Measurements from ENCODE around the gene F13B. TPM values are rescaled to one million over a fixed set of nuclear protein-coding genes. Genes with fewer than 3 reads are reported as not detected.

Gene F13B, protein sequence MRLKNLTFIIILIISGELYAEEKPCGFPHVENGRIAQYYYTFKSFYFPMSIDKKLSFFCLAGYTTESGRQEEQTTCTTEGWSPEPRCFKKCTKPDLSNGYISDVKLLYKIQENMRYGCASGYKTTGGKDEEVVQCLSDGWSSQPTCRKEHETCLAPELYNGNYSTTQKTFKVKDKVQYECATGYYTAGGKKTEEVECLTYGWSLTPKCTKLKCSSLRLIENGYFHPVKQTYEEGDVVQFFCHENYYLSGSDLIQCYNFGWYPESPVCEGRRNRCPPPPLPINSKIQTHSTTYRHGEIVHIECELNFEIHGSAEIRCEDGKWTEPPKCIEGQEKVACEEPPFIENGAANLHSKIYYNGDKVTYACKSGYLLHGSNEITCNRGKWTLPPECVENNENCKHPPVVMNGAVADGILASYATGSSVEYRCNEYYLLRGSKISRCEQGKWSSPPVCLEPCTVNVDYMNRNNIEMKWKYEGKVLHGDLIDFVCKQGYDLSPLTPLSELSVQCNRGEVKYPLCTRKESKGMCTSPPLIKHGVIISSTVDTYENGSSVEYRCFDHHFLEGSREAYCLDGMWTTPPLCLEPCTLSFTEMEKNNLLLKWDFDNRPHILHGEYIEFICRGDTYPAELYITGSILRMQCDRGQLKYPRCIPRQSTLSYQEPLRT
- not detected for polyA plus RNA-seq (2012; ENCODE audit: insufficient read length, low read depth)

DNA sequence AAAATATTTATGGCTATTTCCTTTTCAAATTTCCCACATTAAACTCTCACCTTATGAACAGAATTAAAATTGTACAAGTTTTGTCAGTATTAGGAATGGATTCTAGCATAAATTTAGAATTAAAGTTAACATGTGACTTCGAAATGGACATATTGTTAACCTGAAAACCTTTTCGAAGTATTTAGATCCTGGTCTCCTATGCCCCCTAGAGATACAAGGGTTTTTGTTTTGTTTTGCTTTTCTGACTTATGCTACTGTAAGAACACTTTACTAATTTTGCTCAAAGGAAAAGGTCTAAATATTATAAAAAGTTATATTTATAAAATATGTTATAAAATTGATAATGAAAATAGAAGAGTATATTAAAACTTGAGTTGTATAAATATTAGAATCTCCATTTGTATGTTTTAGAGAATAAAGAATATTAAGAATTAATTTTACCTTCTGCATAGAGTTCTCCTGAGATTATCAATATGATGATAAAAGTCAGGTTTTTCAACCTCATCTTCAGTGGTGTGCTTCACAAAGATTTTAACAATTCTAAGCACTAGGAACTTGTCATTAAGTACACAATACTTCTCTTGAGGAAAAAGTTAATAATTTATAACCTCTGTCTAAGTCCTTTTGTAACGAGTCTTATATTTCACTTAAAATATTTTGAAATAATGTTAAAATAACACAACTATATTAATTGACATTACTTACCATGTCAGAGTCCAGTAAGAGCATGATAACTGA lies at the start of gene F13B:
Gene F13B (minus strand): TSS at position 542 of the 738 bp plus-strand sequence. CDS start 37 bp downstream, at position 505.
- TF ChIP-seq SIN3A (IDR thresholded peaks at IDR 0.05; ENCODE audit: borderline replicate concordance, insufficient read depth, low read length): no peak
- TF ChIP-seq FOXP2 (optimal IDR thresholded peaks at IDR 0.05; ENCODE audit: borderline replicate concordance, extremely low read depth, extremely low read length, insufficient read depth): no peak
- TF ChIP-seq POLR2AphosphoS5 (IDR thresholded peaks at IDR 0.05; ENCODE audit: low read depth, low read length): no peak
- TF ChIP-seq, protein P1, sequence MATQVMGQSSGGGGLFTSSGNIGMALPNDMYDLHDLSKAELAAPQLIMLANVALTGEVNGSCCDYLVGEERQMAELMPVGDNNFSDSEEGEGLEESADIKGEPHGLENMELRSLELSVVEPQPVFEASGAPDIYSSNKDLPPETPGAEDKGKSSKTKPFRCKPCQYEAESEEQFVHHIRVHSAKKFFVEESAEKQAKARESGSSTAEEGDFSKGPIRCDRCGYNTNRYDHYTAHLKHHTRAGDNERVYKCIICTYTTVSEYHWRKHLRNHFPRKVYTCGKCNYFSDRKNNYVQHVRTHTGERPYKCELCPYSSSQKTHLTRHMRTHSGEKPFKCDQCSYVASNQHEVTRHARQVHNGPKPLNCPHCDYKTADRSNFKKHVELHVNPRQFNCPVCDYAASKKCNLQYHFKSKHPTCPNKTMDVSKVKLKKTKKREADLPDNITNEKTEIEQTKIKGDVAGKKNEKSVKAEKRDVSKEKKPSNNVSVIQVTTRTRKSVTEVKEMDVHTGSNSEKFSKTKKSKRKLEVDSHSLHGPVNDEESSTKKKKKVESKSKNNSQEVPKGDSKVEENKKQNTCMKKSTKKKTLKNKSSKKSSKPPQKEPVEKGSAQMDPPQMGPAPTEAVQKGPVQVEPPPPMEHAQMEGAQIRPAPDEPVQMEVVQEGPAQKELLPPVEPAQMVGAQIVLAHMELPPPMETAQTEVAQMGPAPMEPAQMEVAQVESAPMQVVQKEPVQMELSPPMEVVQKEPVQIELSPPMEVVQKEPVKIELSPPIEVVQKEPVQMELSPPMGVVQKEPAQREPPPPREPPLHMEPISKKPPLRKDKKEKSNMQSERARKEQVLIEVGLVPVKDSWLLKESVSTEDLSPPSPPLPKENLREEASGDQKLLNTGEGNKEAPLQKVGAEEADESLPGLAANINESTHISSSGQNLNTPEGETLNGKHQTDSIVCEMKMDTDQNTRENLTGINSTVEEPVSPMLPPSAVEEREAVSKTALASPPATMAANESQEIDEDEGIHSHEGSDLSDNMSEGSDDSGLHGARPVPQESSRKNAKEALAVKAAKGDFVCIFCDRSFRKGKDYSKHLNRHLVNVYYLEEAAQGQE (IDR thresholded peaks at IDR 0.05; ENCODE audit: insufficient read depth in 1 of 2, low read depth in 2 of 2, low read length in 2 of 2): no peak
- TF ChIP-seq TAF1 (IDR thresholded peaks at IDR 0.05; ENCODE audit: borderline replicate concordance, insufficient read depth, low read length): no peak

DNA sequence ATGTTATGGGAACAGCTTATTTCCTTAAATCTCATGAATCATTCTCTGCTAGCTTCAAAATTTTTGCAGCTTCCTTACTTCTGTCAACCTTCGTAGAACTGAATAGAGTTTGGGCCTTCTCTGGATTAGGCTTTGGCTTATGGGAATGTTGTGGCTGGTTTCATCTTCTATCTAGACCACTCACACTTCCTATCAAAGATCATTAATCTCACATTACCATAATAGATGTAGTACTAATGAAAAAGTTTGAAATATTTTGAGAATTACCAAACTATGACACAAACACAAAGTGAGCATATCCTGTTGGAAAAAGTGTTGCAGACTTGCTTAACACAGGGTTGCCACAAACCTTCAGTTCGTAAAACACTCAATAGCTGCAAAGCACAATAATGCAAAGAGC lies 49.1 kb upstream of the F13B start:
- TF ChIP-seq POLR2AphosphoS5 (IDR thresholded peaks at IDR 0.05; ENCODE audit: low read depth, low read length): no peak
- TF ChIP-seq, protein P1 (IDR thresholded peaks at IDR 0.05; ENCODE audit: insufficient read depth in 1 of 2, low read depth in 2 of 2, low read length in 2 of 2): no peak
- TF ChIP-seq TAF1 (IDR thresholded peaks at IDR 0.05; ENCODE audit: borderline replicate concordance, insufficient read depth, low read length): no peak
- TF ChIP-seq SIN3A (IDR thresholded peaks at IDR 0.05; ENCODE audit: borderline replicate concordance, insufficient read depth, low read length): no peak
- TF ChIP-seq FOXP2 (optimal IDR thresholded peaks at IDR 0.05; ENCODE audit: borderline replicate concordance, extremely low read depth, extremely low read length, insufficient read depth): no peak

DNA sequence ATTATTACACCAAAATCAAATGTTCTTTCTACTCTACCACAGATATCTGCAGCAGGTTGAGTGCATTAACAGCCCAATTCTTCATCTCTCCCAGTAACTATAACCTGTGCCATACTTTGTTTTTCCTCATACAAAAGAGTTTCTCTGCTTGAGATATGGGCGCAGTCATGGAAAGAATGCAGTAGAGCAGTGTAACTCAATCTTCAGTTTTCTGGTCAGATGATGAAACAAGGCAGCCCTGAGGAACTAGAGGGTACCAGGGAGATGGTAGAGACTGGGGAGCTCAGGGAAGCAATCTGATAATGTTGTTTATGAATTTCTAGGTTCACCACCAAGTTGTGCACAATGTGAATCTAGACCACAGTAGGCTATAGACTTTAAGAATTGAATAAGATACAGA lies 39.8 kb upstream of the F13B start:
- TF ChIP-seq, protein P1 (IDR thresholded peaks at IDR 0.05; ENCODE audit: insufficient read depth in 1 of 2, low read depth in 2 of 2, low read length in 2 of 2): no peak
- TF ChIP-seq POLR2AphosphoS5 (IDR thresholded peaks at IDR 0.05; ENCODE audit: low read depth, low read length) (no peak), TAF1 (IDR thresholded peaks at IDR 0.05; ENCODE audit: borderline replicate concordance, insufficient read depth, low read length) (no peak), SIN3A (IDR thresholded peaks at IDR 0.05; ENCODE audit: borderline replicate concordance, insufficient read depth, low read length) (no peak), FOXP2 (optimal IDR thresholded peaks at IDR 0.05; ENCODE audit: borderline replicate concordance, extremely low read depth, extremely low read length, insufficient read depth) (no peak)

DNA sequence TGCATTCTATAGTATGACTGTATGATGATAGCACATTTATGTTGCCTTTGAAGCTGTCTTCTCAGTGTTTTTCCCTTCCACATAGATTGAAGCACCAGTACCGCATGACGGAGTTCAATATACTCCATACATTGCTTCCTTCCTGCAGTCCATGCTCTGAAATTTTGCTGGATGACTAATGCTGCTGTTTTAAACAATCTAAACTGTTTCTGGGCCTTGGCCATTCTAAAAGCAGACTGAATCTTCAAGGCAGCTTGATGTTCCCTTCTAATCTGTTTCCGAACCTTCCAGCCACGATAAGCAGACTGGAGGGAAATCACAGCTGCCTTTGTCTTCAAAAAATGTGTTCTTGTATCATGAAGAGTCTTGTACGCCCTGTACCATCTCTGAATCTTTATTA lies 36.2 kb upstream of the F13B start:
- TF ChIP-seq FOXP2 (optimal IDR thresholded peaks at IDR 0.05; ENCODE audit: borderline replicate concordance, extremely low read depth, extremely low read length, insufficient read depth): no peak

DNA sequence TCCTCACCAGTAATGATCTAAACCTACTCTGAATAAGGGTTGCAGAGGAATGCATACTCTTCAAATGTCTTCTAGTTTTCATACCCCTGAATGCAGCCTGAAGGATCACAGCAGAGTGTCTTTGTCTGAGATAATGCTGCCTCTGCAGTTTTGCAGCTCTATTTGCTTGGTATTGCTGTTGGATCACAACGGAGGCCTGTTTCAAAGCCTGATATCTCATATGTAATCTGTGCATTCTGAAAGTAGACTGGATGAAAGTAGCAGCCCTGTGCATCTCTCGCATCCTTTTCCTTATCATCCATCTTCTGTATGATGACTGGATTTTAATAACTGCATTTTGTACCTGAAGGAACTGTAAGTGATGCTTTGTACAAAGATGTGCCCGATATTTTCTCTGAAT lies 34.9 kb upstream of the F13B start:
- TF ChIP-seq, protein P1 (IDR thresholded peaks at IDR 0.05; ENCODE audit: insufficient read depth in 1 of 2, low read depth in 2 of 2, low read length in 2 of 2): no peak
- TF ChIP-seq TAF1 (IDR thresholded peaks at IDR 0.05; ENCODE audit: borderline replicate concordance, insufficient read depth, low read length): no peak
- no peak for TF ChIP-seq SIN3A (IDR thresholded peaks at IDR 0.05; ENCODE audit: borderline replicate concordance, insufficient read depth, low read length)
- TF ChIP-seq FOXP2 (optimal IDR thresholded peaks at IDR 0.05; ENCODE audit: borderline replicate concordance, extremely low read depth, extremely low read length, insufficient read depth): no peak
- no peak for TF ChIP-seq POLR2AphosphoS5 (IDR thresholded peaks at IDR 0.05; ENCODE audit: low read depth, low read length)

Data from PFSK-1 (cell line).